Tibial nerve (tissue), 4 donors: ENCODE results near the gene PACSIN1. TPM values are rescaled to one million over a fixed set of nuclear protein-coding genes. Genes with fewer than 3 reads are reported as not detected.

Experiments used
- DNase-seq, 2 donors: peaks; one replicate each; pipeline ENCODE4 v3.0.0-alpha.2; 2019; ENCODE audit warnings: low spot score in 2 of 2
- H3K27ac ChIP-seq, 4 donors: fragments of 200-600 bp; sonication (generic) in 3 of 4; one replicate each; pipeline ENCODE4 v1.5.1; 2017 to 2019; ENCODE audit warnings: mild to moderate bottlenecking in 1 of 4
- H3K27me3 ChIP-seq, 2 donors: fragments of 200-600 bp; sonication (generic) in 1 of 2; one replicate each; pipeline versions ENCODE4 v1.5.1 to v1.6.0; 2017 to 2019
- H3K36me3 ChIP-seq, 3 donors: fragments of 200-600 bp; sonication (generic); one replicate each; pipeline ENCODE4 v1.5.1; 2018 to 2019
- H3K4me1 ChIP-seq, 4 donors: fragments of 200-600 bp; sonication (generic) in 3 of 4; one replicate each; pipeline ENCODE4 v1.5.1; 2017 to 2019
- H3K4me3 ChIP-seq, 4 donors: fragments of 200-600 bp; sonication (generic) in 3 of 4; one replicate each; pipeline ENCODE4 v1.5.1; 2017 to 2019; ENCODE audit warnings: mild to moderate bottlenecking in 1 of 4, moderate library complexity in 1 of 4
- H3K9me3 ChIP-seq, 4 donors: fragments of 200-600 bp; sonication (generic) in 3 of 4; one replicate each; pipeline ENCODE4 v1.5.1; 2017 to 2019
- EP300 ChIP-seq, 2 donors: sonication (generic); formaldehyde crosslinking; IDR thresholded peaks; one replicate each; pipeline ENCODE4 v1.6.1; 2017; ENCODE audit warnings: antibody characterized with exemption in 2 of 2, mild to moderate bottlenecking in 1 of 2
- POLR2A ChIP-seq, 2 donors: fragments of 450-650 bp; IDR thresholded peaks; one replicate each; pipeline ENCODE4 v1.6.1; 2017; ENCODE audit warnings: antibody characterized with exemption in 2 of 2, mild to moderate bottlenecking in 2 of 2, moderate library complexity in 2 of 2
- WGBS, 2 donors: methylation state at CpG; one replicate each; pipeline ENCODE4 v1.1.5; 2018; 5-methylcytosine and 5-hydroxymethylcytosine counted together
- total RNA-seq, 4 donors: library from RNA; depleted of rRNA; stranded (reverse); fragments of >200 nt; gene quantifications; one replicate each; pipeline ENCODE4 v1.1.0, GENCODE V29; 2016
- TF ChIP-seq, protein P1 (sequence below), 5 experiments: fragments of 200-600 bp in 3 of 5; fragments of 450-650 bp in 2 of 5; sonication (generic) in 3 of 5; IDR thresholded peaks; one replicate each; pipeline ENCODE4 v1.5.1; 2016 to 2019; ENCODE audit warnings: antibody characterized with exemption in 5 of 5, mild to moderate bottlenecking in 3 of 5, moderate library complexity in 2 of 5

The PACSIN1 gene
- total RNA-seq, 4 donors from 2014 or later: 0.30 to 2.6 (median 0.42) TPM; not detected in 1

GRCh38 chr6:34559651-34560365 is 93.9 kb downstream of the PACSIN1 start:
- Histone ChIP-seq H3K9me3 (peaks cover 0 to 11% (median 0%) of the 10 kb centered on the region in 4 donors), H3K27me3 (no peaks in the 10 kb centered on the region), H3K27ac (no peak overlapping the region), H3K4me1 (no peaks in the 10 kb centered on the region), H3K36me3 (no peaks in the 10 kb centered on the region), H3K4me3 (no peak overlapping the region)
- DNase-seq: no peak
- 65 to 71% methylated on average over 10 of the region's 10 CpGs for WGBS, 2 donors
- TF ChIP-seq POLR2A (IDR thresholded peaks at IDR 0.05) (no peak), EP300 (IDR thresholded peaks at IDR 0.05) (no peak)
- TF ChIP-seq, protein P1, sequence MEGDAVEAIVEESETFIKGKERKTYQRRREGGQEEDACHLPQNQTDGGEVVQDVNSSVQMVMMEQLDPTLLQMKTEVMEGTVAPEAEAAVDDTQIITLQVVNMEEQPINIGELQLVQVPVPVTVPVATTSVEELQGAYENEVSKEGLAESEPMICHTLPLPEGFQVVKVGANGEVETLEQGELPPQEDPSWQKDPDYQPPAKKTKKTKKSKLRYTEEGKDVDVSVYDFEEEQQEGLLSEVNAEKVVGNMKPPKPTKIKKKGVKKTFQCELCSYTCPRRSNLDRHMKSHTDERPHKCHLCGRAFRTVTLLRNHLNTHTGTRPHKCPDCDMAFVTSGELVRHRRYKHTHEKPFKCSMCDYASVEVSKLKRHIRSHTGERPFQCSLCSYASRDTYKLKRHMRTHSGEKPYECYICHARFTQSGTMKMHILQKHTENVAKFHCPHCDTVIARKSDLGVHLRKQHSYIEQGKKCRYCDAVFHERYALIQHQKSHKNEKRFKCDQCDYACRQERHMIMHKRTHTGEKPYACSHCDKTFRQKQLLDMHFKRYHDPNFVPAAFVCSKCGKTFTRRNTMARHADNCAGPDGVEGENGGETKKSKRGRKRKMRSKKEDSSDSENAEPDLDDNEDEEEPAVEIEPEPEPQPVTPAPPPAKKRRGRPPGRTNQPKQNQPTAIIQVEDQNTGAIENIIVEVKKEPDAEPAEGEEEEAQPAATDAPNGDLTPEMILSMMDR (IDR thresholded peaks at IDR 0.05): no peak

DNA sequence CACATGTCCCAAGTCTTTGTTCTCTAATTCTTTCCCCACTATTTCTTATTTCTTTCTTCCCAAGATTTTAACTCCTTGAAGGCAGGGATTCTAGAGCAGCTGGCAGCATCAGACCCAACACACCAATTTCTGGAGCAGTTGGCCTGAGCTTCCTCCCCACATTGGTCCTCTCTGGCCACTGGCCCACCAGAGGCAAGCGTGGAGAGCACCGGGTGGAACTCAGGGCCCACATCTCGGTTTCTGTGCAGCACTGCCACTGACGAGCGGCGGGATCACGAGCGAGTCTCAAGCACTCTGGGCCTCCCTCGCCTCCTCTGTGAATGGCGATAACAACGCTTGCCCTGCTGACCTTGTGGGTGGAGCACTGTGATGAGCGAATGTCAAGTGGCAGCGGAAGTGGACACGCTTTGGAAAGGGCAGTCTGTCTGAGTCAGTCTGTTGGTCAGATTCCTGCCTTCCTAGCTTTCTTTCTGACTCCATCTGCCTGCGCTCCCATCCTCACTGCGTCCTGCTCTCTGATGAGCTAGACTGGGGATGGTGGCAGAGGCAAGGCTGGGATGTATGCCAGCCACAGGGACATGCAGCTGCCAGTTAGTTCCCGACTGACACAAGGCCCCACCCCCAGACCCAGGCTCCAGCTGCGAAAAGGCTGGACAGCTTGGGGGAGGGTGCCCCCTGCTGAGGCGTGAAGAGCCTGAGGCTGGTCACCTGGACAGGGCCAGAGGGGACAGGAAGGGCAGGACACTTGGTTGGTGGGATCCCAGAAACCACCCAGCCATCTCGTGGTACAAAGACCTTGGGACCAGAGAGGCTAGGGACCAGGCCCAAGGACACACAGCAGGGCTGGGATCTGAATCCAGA is 94.7 kb downstream of the PACSIN1 start:
- no peaks in the 10 kb centered on the region for H3K36me3 ChIP-seq
- no peak overlapping the region for H3K27ac ChIP-seq
- H3K4me1 ChIP-seq: no peaks in the 10 kb centered on the region
- H3K9me3 ChIP-seq: peaks cover 0 to 11% (median 0%) of the 10 kb centered on the region in 4 donors
- H3K27me3 ChIP-seq: no peaks in the 10 kb centered on the region
- TF ChIP-seq, protein P1 (IDR thresholded peaks at IDR 0.05): no peak
- TF ChIP-seq POLR2A (IDR thresholded peaks at IDR 0.05): no peak
- H3K4me3 ChIP-seq: no peak overlapping the region
- 34 to 38% methylated on average over 19 to 20 of the region's 20 CpGs for WGBS, 2 donors
- no peak for DNase-seq

DNA sequence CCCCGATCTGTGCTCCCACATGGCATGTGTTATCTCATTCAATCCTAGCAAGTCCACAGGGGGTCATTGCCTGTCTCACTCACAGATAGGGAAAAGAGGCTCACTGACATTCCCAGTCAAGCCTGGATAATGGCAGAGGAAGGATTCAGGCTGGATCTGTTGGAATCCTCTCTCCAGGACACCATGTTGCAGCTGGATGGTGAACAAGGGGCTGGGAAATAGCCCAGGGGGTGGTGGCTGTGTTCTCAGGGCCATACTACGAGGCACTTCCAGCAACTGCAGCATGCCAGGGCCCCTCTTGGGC is 95.3 kb downstream of the PACSIN1 start:
- H3K27ac ChIP-seq: no peak overlapping the region
- H3K4me3 ChIP-seq: no peak overlapping the region
- 80 to 100% methylated on average over 1 to 2 of the region's 2 CpGs for WGBS, 2 donors
- H3K27me3 ChIP-seq: no peaks in the 10 kb centered on the region
- no peak for DNase-seq
- TF ChIP-seq EP300 (IDR thresholded peaks at IDR 0.05) (no peak), POLR2A (IDR thresholded peaks at IDR 0.05) (no peak)
- TF ChIP-seq, protein P1 (IDR thresholded peaks at IDR 0.05): no peak
- H3K4me1 ChIP-seq: no peaks in the 10 kb centered on the region
- no peaks in the 10 kb centered on the region for H3K36me3 ChIP-seq
- peaks cover 0 to 11% (median 0%) of the 10 kb centered on the region in 4 donors for H3K9me3 ChIP-seq

DNA sequence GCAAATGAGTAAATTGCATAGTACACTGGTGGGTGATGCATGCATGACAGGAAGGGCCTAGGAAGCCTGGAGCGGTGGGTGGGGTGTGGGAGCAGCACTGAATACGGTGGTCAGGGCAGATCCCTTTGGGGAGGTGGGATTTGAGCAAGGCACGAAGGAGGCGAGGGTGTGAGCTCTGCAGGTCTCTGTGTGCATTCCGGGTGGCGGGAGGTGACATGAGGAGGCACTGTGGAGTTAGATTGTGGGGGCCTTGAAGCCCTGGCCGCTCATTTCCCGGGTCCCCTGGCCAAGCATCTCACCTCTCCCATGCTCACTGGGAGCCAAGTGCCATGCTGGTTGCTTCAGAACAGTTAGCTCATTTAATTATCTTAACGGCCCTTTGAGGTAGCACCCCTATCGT is 96.5 kb downstream of the PACSIN1 start:
- no peak for TF ChIP-seq POLR2A (IDR thresholded peaks at IDR 0.05)
- TF ChIP-seq, protein P1 (IDR thresholded peaks at IDR 0.05): no peak
- Histone ChIP-seq H3K27me3 (peaks cover 0 to 6% of the 10 kb centered on the region in 2 donors), H3K4me3 (no peak overlapping the region), H3K27ac (no peak overlapping the region), H3K9me3 (peaks cover 0 to 11% (median 0%) of the 10 kb centered on the region in 4 donors), H3K4me1 (no peaks in the 10 kb centered on the region), H3K36me3 (no peaks in the 10 kb centered on the region)
- DNase-seq: no peak
- 85 to 93% methylated on average over 10 of the region's 10 CpGs for WGBS, 2 donors
